ENCODE results near the gene CRNKL1. TPM values are rescaled to one million over a fixed set of nuclear protein-coding genes. Genes with fewer than 3 reads are reported as not detected.

The CRNKL1 gene
- total RNA-seq (10 to 100 TPM; 20.1 to 30.6 (median 24.2) TPM), polyA plus RNA-seq (10 to 100 TPM; 20.3 to 28.8 (median 23.2) TPM)
- long read RNA-seq, donor 1, full-length matches to known transcripts, result 28 of 32 reads
- long read RNA-seq, donor 1, partial matches to known transcripts, result 4 of 32 reads
- long read RNA-seq, donor 1, other reads (novel, unspliced or antisense), result 0 of 32 reads
- long read RNA-seq, donor 2, full-length matches to known transcripts, result 53 of 107 reads
- long read RNA-seq, donor 2, partial matches to known transcripts, result 20 of 107 reads
- long read RNA-seq, donor 2, other reads (novel, unspliced or antisense), result 34 of 107 reads

- H3K36me3 ChIP-seq (ENCODE audit: insufficient read depth in 1 of 2, low read depth in 1 of 2), result peaks cover 9 to 36% of the 10 kb centered on the region in 2 donors
- intact Hi-C loops (cut with DNase I), result loop anchor here in 1 of 2 donors (5.0 kb wide), 1 partner anchor 35 kb away; the partner anchor contains the start of gene NAA20
- peak; percentile 95 to 98 for DNase-seq
- peak; percentile 98 to 99 (median 98) for ATAC-seq
- TF ChIP-seq CTCF (IDR thresholded peaks at IDR 0.05), result no peak
- H3K4me3 ChIP-seq, result peak within 1 kb of the TSS; percentile 91
- H3K4me1 ChIP-seq, result peaks cover 9% of the 10 kb centered on the region
- H3K27me3 ChIP-seq (ENCODE audit: insufficient read depth in 3 of 3, low read length in 2 of 3), result no peaks in the 10 kb centered on the region
- 0% methylated on average over 67 of the region's 67 CpGs for WGBS, 3 donors
- H3K27ac ChIP-seq, result peak within 1 kb of the TSS; percentile 91
- no peaks in the 10 kb centered on the region for H3K9me3 ChIP-seq
Measured at GRCh38 chr20:20052074-20052970, at the start of gene CRNKL1, which contains the start of gene CFAP61. Gene CRNKL1, minus strand, starts transcription at chr20:20052466. Its CDS starts 124 bp downstream, at chr20:20052342. Gene CFAP61, plus strand, starts transcription at chr20:20052532. Its CDS starts 4,122 bp downstream, at chr20:20056654.

GRCh38 chr20:20100881-20101280 is 48.6 kb upstream of the CRNKL1 start:
- ATAC-seq (no peak), DNase-seq (no peak)
- TF ChIP-seq CTCF (IDR thresholded peaks at IDR 0.05), result no peak
- peaks cover 0 to 24% of the 10 kb centered on the region in 2 donors for H3K36me3 ChIP-seq (ENCODE audit: insufficient read depth in 1 of 2, low read depth in 1 of 2)
- no peak overlapping the region for H3K27ac ChIP-seq
- no peaks in the 10 kb centered on the region for H3K9me3 ChIP-seq
- H3K4me3 ChIP-seq, result no peak overlapping the region
- H3K4me1 ChIP-seq, result peaks cover 18% of the 10 kb centered on the region
- intact Hi-C loops (cut with DNase I), result no loop called here
- H3K27me3 ChIP-seq (ENCODE audit: insufficient read depth in 3 of 3, low read length in 2 of 3), result no peaks in the 10 kb centered on the region

- ATAC-seq, result peak in 2 of 4 donors; percentile 20 to 45
- intact Hi-C loops (cut with DNase I), result no loop called here
Measured at GRCh38 chr20:20096421-20096820, 44.2 kb upstream of the CRNKL1 start.

More at GRCh38 chr20:20096421-20096820, 44.2 kb upstream of the CRNKL1 start:
- no peak overlapping the region for H3K4me3 ChIP-seq
- no peak overlapping the region for H3K27ac ChIP-seq
- peaks cover 2 to 36% of the 10 kb centered on the region in 2 donors for H3K36me3 ChIP-seq (ENCODE audit: insufficient read depth in 1 of 2, low read depth in 1 of 2)
- 67 to 80% (median 76%) methylated on average over 11 of the region's 11 CpGs for WGBS, 3 donors
- TF ChIP-seq CTCF (IDR thresholded peaks at IDR 0.05), result no peak
- DNase-seq, result no peak
- no peaks in the 10 kb centered on the region for H3K9me3 ChIP-seq
- no peaks in the 10 kb centered on the region for H3K27me3 ChIP-seq (ENCODE audit: insufficient read depth in 3 of 3, low read length in 2 of 3)
- H3K4me1 ChIP-seq, result peaks cover 7% of the 10 kb centered on the region

Measured in psoas muscle (tissue), 8 donors.